ENCODE measurements around the gene PNO1. TPM values are rescaled to one million over a fixed set of nuclear protein-coding genes. Genes with fewer than 3 reads are reported as not detected.
"Not testable (repeated sequence)": the region's sequence is repeated elsewhere in the genome, so short reads cannot be mapped to it uniquely, and the experiment has no call there.

The PNO1 gene
- total and polyA plus RNA-seq, 8 donors, result 6.1 to 65.8 (median 16.4) TPM

- Histone ChIP-seq H3K27me3 (no peaks in the 10 kb centered on the region), H3K4me3 (no peak overlapping the region), H3K4me1 (peaks cover 0 to 5% (median 2%) of the 10 kb centered on the region in 4 donors), H3K9me3 (no peaks in the 10 kb centered on the region), H3K36me3 (no peaks in the 10 kb centered on the region), H3K27ac (no peak overlapping the region)
- WGBS, 5 donors, result 65 to 89% (median 84%) methylated on average over 3 of the region's 3 CpGs
- intact Hi-C loops (cut with DNase I; ENCODE audit: low total_unique reads), result no loop called here
- TF ChIP-seq POLR2A (IDR thresholded peaks at IDR 0.05), result no peak
- no peak for DNase-seq
Observed at GRCh38 chr2:68115965-68116364, 41.7 kb upstream of the PNO1 start.

- H3K4me3 ChIP-seq; H3K36me3 ChIP-seq; H3K9me3 ChIP-seq; DNase-seq; H3K27me3 ChIP-seq; intact Hi-C loops (cut with DNase I; ENCODE audit: low total_unique reads); H3K27ac ChIP-seq: not testable (repeated sequence)
- peaks cover 0 to 20% (median 8%) of the 10 kb centered on the region in 4 donors for H3K4me1 ChIP-seq
- WGBS, 5 donors, result 92 to 96% (median 93%) methylated on average over 4 of the region's 4 CpGs
Observed at GRCh38 chr2:68117922-68118321, 39.8 kb upstream of the PNO1 start.

- intact Hi-C loops (cut with DNase I; ENCODE audit: low total_unique reads), result no loop called here
- no peak for DNase-seq
- H3K36me3 ChIP-seq, result no peaks in the 10 kb centered on the region
- no peak overlapping the region for H3K27ac ChIP-seq
- no peak overlapping the region for H3K4me3 ChIP-seq
- TF ChIP-seq POLR2AphosphoS5 (IDR thresholded peaks at IDR 0.05), result no peak
- TF ChIP-seq CTCF (IDR thresholded peaks at IDR 0.05), result no peak
- TF ChIP-seq POLR2A (IDR thresholded peaks at IDR 0.05), result no peak
- no peak for TF ChIP-seq EP300 (IDR thresholded peaks at IDR 0.05)
- peaks cover 0 to 20% (median 8%) of the 10 kb centered on the region in 4 donors for H3K4me1 ChIP-seq
- H3K27me3 ChIP-seq, result no peaks in the 10 kb centered on the region
- no peaks in the 10 kb centered on the region for H3K9me3 ChIP-seq
- WGBS, 5 donors, result 75 to 88% (median 85%) methylated on average over 7 of the region's 7 CpGs
Observed at GRCh38 chr2:68118816-68119215, 38.9 kb upstream of the PNO1 start.

- Histone ChIP-seq H3K4me3 (no peak overlapping the region), H3K36me3 (no peaks in the 10 kb centered on the region), H3K27me3 (no peaks in the 10 kb centered on the region), H3K27ac (no peak overlapping the region), H3K9me3 (no peaks in the 10 kb centered on the region), H3K4me1 (peaks cover 0 to 20% (median 8%) of the 10 kb centered on the region in 4 donors)
- no peak for DNase-seq
- 59 to 77% (median 67%) methylated on average over 5 of the region's 5 CpGs for WGBS, 5 donors
- intact Hi-C loops (cut with DNase I; ENCODE audit: low total_unique reads), result no loop called here
- no peak for TF ChIP-seq POLR2A (IDR thresholded peaks at IDR 0.05)
- no peak for TF ChIP-seq EP300 (IDR thresholded peaks at IDR 0.05)
- no peak for TF ChIP-seq CTCF (IDR thresholded peaks at IDR 0.05)
- TF ChIP-seq POLR2AphosphoS5 (IDR thresholded peaks at IDR 0.05), result no peak
Observed at GRCh38 chr2:68119504-68119903, 38.2 kb upstream of the PNO1 start.

GRCh38 chr2:68121873-68122679, 35.6 kb upstream of the PNO1 start:
- Histone ChIP-seq H3K27me3 (no peaks in the 10 kb centered on the region), H3K4me3 (no peak overlapping the region), H3K9me3 (no peaks in the 10 kb centered on the region), H3K27ac (peak overlapping the region in 1 of 5 donors; percentile 16), H3K36me3 (no peaks in the 10 kb centered on the region), H3K4me1 (peaks cover 0 to 20% (median 8%) of the 10 kb centered on the region in 4 donors)
- DNase-seq, result peak; percentile 93 to 95
- intact Hi-C loops (cut with DNase I; ENCODE audit: low total_unique reads), result loop anchor here (5.0 kb wide), 2 partner anchors 160 to 320 kb away; no protein-coding TSS in a partner anchor
- peak in 6 of 7 experiments; percentile 52 to 97 (median 94) for TF ChIP-seq CTCF (IDR thresholded peaks at IDR 0.05)
- no peak for TF ChIP-seq EP300 (IDR thresholded peaks at IDR 0.05)
- peak in 1 of 3 donors; percentile 62 for TF ChIP-seq POLR2AphosphoS5 (IDR thresholded peaks at IDR 0.05)
- TF ChIP-seq POLR2A (IDR thresholded peaks at IDR 0.05), result no peak
- WGBS, 5 donors, result 33 to 38% (median 36%) methylated on average over 16 of the region's 16 CpGs

Measured in stomach (tissue), 9 donors.